Prostate gland (tissue), 2 donors: ENCODE results near the gene ACSF3.

Experiments
- CTCF ChIP-seq, 4 experiments: fragments of 200-600 bp in 2 of 4; fragments of 450-650 bp in 2 of 4; sonication (generic) in 2 of 4; IDR thresholded peaks; 1 replicate in 3 of 4; 2 replicates in 1 of 4; pipeline ENCODE4 v1.5.1; 2016 to 2019; ENCODE audit warnings: antibody characterized with exemption in 4 of 4, mild to moderate bottlenecking in 2 of 4, moderate library complexity in 2 of 4
- POLR2A ChIP-seq: fragments of 450-650 bp; IDR thresholded peaks from one replicate; pipeline ENCODE4 v1.6.1; 2016; ENCODE audit warnings: antibody characterized with exemption, mild to moderate bottlenecking
- POLR2AphosphoS5 ChIP-seq: sonication (generic); formaldehyde crosslinking; IDR thresholded peaks from one replicate; pipeline ENCODE4 v1.6.1; 2017; ENCODE audit warnings: antibody characterized with exemption

DNA sequence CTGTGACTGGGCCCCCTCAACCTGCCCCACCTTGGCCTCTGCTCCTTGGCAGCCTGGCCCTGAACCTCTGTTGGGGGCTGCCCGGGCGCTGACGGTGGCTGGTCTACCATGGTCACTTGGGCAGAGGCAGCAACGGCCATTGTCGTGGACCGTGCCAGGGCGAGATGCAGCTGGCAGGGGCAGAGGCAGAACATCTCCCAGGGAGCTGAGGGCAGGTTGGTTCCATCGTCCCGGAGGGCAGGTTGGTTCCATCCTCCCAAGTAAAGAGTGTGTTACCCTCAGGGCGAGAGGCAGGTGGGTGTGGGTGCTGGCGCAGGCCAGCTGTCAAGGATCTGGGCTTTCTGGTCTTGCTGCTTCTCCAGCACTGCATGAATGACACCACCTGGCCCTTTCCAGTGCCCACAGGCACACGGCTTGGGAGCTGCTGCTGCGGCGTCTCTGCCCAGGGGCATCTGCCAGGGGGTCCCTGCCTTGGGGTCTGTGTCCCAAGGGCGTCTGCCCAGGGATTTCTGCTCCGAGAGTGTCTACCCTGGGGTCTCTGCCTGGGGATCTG is 12.0 kb downstream of the ACSF3 start:
- TF ChIP-seq POLR2AphosphoS5 (no peak), CTCF (IDR thresholded peaks at IDR 0.05) (no peak), POLR2A (no peak)
